DMS 273 (cell line): ENCODE results near the gene C4B.
"Not testable (repeated sequence)": the region's sequence is repeated elsewhere in the genome, so short reads cannot be mapped to it uniquely, and the experiment has no call there.

Experiments used
- DNase-seq: peaks from one replicate; lab custom pipeline; 2025; ENCODE audit not compliant: unreplicated experiment; lab: John Stamatoyannopoulos, UW

The C4B gene

GRCh38 chr6:31980998-31981397 is 33.6 kb upstream of the C4B start:
- DNase-seq = not testable (repeated sequence)

GRCh38 chr6:31981744-31982143 is 32.9 kb upstream of the C4B start, which contains the start of gene C4A:
Gene C4A, plus strand, starts transcription at chr6:31982057. Its CDS starts 51 bp downstream, at chr6:31982108.
- DNase-seq = not testable (repeated sequence)

GRCh38 chr6:31989363-31989762 is 25.2 kb upstream of the C4B start:
- DNase-seq = not testable (repeated sequence)

- DNase-seq = not testable (repeated sequence)
Measured at GRCh38 chr6:31994421-31994820, 20.2 kb upstream of the C4B start.

- not testable (repeated sequence) for DNase-seq
Measured at GRCh38 chr6:31996385-31996784, 18.2 kb upstream of the C4B start.

DNA sequence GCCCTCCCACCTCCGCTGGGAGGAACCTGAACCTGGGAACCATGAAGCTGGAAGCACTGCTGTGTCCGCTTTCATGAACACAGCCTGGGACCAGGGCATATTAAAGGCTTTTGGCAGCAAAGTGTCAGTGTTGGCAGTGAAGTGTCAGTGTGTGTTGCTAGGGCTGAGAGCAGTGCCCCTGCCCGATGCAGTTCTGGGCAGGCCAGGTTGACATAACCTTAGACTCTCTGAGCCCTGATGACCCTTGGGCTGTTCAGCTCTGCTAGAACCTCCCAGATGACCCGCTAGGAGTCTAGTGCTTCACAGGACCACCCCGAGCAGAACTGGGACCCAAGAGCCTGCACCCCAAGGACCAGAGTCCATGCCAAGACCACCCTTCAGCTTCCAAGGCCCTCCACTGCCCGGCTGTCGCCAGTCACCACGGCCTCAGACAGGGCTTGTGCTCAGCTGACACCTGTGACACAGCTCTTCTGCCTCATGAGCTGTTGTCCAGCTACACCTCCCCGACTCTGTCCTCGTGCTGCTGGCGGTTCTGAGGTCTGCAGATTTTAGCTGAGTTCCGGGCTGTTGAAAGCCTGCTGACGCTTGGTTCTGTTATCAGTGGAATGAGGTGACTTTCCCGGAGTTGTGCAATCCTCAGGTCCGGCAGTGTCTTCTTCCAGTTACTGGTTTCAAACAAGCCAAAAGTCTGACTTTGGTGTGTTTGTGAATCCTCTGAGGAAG is 11.9 kb upstream of the C4B start:
- DNase-seq = not testable (repeated sequence)

- DNase-seq = not testable (repeated sequence)
Measured at GRCh38 chr6:32003301-32003700, 11.3 kb upstream of the C4B start.

GRCh38 chr6:32004393-32004792 is 10.2 kb upstream of the C4B start:
- not testable (repeated sequence) for DNase-seq

- not testable (repeated sequence) for DNase-seq
Measured at GRCh38 chr6:32004864-32005537, 9.6 kb upstream of the C4B start.

DNA sequence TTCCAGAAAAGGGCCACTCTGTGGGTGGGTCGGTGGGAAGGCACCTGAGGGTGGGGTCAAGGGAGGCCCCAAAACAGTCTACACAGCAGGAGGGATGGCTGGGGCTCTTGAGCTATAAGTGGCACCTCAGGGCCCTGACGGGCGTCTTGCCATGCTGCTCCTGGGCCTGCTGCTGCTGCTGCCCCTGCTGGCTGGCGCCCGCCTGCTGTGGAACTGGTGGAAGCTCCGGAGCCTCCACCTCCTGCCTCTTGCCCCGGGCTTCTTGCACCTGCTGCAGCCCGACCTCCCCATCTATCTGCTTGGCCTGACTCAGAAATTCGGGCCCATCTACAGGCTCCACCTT is 9.1 kb upstream of the C4B start:
- not testable (repeated sequence) for DNase-seq

- not testable (repeated sequence) for DNase-seq
Measured at GRCh38 chr6:32005991-32006529, 8.5 kb upstream of the C4B start.

GRCh38 chr6:32007086-32007485 is 7.5 kb upstream of the C4B start:
- not testable (repeated sequence) for DNase-seq

GRCh38 chr6:32008037-32008436 is 6.6 kb upstream of the C4B start:
- DNase-seq = not testable (repeated sequence)

GRCh38 chr6:32008616-32009015 is 6.0 kb upstream of the C4B start:
- not testable (repeated sequence) for DNase-seq

DNA sequence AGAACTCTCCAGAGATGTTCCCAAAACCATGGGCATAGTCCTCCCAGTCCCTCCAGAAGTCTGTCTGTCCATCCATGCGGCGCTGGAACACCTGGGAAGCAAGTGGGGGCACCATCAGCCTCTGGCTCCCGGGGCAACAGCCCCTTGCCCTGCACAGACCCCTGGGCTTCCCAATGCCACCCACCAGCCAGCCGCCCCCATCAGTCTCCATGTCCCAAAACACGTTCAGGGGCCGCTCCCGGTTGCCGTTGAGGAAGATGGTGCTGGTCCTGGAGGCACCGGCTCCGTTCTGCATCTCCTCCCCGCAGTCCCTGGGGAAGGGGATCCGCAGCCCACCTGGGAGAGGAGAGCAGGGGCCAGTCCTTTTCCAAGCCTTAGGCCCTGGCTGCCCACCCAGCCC is 5.1 kb upstream of the C4B start:
- not testable (repeated sequence) for DNase-seq

DNA sequence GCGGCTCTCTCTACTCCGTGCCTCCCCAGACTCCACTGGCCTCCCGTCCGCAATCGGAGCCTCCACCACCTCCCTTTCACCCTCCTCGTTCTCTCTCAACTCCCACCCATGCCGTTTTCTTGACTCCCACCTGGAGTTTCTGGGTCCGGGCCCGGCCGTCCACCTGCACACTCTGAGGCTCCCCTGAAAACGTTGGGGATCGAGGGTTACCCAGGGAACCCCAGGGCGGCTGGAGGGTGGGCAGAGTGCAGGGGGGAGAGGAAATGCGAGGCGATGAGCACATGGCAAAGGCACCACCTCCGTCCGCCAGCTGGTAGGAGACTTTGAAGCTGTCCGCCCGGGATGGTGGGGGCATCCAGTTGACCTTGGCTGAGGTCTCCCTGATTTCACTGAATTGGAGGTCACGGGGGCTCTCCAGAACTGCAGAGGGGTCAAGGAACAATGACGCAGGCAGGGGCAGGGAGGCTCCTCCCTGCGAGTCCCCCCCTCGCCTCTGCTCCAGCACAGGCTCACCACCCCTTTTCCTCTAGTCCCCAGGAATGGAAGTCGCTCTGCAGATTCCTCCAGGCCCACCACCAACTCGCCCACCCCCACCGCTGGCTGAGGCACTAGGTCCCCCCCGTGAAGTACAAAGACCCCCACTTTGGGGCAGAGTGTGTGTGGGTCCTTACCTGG is 3.6 kb upstream of the C4B start:
- not testable (repeated sequence) for DNase-seq

GRCh38 chr6:32012941-32013617 is 1.5 kb upstream of the C4B start:
- DNase-seq = not testable (repeated sequence)

GRCh38 chr6:32013738-32014137 is 857 bp upstream of the C4B start:
- DNase-seq = not testable (repeated sequence)

DNA sequence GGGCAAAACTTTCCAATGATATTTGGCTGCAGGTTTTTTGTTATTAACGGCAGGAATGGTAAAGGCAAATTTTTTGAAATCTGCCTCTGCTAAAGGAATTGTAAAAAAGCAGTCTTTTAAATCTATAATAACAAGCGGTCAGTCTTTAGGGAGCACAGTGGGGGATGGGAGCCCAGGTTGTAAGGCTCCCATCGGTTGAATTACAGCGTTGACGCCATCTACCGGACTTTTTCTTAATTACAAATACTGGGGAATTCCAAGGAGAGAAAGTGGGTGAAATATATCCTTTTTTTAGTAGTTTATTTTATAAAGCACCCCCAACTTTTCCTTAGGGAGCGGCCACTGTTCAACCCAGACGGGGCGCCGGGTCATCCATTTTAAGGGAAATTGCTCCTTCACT is 7.5 kb downstream of the C4B start:
- not testable (repeated sequence) for DNase-seq

DNA sequence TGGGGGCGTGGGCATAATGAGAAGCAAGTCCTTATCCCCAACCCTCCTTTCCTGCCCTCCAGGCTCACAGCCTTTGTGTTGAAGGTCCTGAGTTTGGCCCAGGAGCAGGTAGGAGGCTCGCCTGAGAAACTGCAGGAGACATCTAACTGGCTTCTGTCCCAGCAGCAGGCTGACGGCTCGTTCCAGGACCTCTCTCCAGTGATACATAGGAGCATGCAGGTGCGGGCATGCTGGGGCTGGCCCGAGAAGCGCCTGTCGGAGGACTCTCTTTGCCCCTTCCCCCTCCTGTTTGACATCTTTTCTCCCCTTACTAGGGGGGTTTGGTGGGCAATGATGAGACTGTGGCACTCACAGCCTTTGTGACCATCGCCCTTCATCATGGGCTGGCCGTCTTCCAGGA is 14.0 kb downstream of the C4B start:
- DNase-seq = not testable (repeated sequence)

DNA sequence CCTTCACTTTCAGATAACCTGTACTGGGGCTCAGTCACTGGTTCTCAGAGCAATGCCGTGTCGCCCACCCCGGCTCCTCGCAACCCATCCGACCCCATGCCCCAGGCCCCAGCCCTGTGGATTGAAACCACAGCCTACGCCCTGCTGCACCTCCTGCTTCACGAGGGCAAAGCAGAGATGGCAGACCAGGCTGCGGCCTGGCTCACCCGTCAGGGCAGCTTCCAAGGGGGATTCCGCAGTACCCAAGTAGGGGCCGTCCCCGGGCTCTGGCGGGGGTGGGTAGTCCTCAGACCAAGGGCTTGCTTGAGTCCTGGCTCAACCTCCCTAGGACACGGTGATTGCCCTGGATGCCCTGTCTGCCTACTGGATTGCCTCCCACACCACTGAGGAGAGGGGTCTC is 15.0 kb downstream of the C4B start:
- DNase-seq = not testable (repeated sequence)
